MM.1S (cell line): ENCODE results near the gene KHDC1L.

Experiments
- DNase-seq: peaks from one replicate; pipeline ENCODE4 v3.0.0-alpha.2; 2015
- H2AFZ ChIP-seq: fragments of 300-600 bp; sonication (generic); 2 replicates; pipeline ENCODE4 v1.6.0; 2016; ENCODE audit warnings: antibody characterized with exemption, low read length
- H3F3A ChIP-seq: fragments of 300-600 bp; sonication (generic); 2 replicates; pipeline ENCODE4 v1.6.1; 2016; ENCODE audit warnings: mild to moderate bottlenecking, antibody characterized with exemption, low read length, moderate library complexity, mixed read lengths; ENCODE audit not compliant: insufficient read depth
- H3K27ac ChIP-seq: fragments of 300-600 bp; sonication (generic); 2 replicates; pipeline ENCODE4 v1.5.1; 2016; ENCODE audit warnings: mild to moderate bottlenecking, low read length
- H3K27me3 ChIP-seq: fragments of 300-600 bp; sonication (generic); replicated peaks from 2 replicates; pipeline ENCODE4 v1.6.0; 2016; ENCODE audit warnings: low read length; ENCODE audit not compliant: insufficient read depth
- H3K36me3 ChIP-seq: fragments of 300-600 bp; sonication (generic); replicated peaks from 2 replicates; pipeline ENCODE4 v1.6.1; 2016; ENCODE audit warnings: mild to moderate bottlenecking, low read length, mixed read lengths; ENCODE audit not compliant: insufficient read depth
- H3K4me1 ChIP-seq: fragments of 300-600 bp; sonication (generic); 2 replicates; pipeline ENCODE4 v1.6.1; 2016; ENCODE audit warnings: low read length, mixed read lengths
- H3K4me2 ChIP-seq: fragments of 300-600 bp; sonication (generic); 2 replicates; pipeline ENCODE4 v1.6.0; 2016; ENCODE audit warnings: low read depth, low read length
- H3K4me3 ChIP-seq: fragments of 300-600 bp; sonication (generic); 2 replicates; pipeline ENCODE4 v1.5.1; 2016; ENCODE audit warnings: low read length, mixed read lengths
- H3K79me2 ChIP-seq: fragments of 300-600 bp; sonication (generic); 2 replicates; pipeline ENCODE4 v1.6.1; 2016; ENCODE audit warnings: mixed run types, low read length, mixed read lengths
- H3K9ac ChIP-seq: fragments of 300-600 bp; sonication (generic); 2 replicates; pipeline ENCODE4 v1.6.1; 2016; ENCODE audit warnings: low read length, mixed read lengths
- H3K9me2 ChIP-seq: fragments of 300-600 bp; sonication (generic); replicated peaks from 2 replicates; pipeline ENCODE4 v1.6.1; 2016; ENCODE audit warnings: mild to moderate bottlenecking, low read length, mixed read lengths; ENCODE audit not compliant: insufficient read depth
- H3K9me3 ChIP-seq: fragments of 300-600 bp; sonication (generic); replicated peaks from 2 replicates; pipeline ENCODE4 v1.6.1; 2016; ENCODE audit warnings: mild to moderate bottlenecking, low read length, mixed read lengths; ENCODE audit not compliant: insufficient read depth
- H4K20me1 ChIP-seq: fragments of 300-600 bp; sonication (generic); 2 replicates; pipeline ENCODE4 v1.6.1; 2016; ENCODE audit warnings: mild to moderate bottlenecking, low read length, moderate library complexity, mixed read lengths; ENCODE audit not compliant: insufficient read depth
- CTCF ChIP-seq: fragments of 300-600 bp; sonication (generic); IDR thresholded peaks from 2 replicates; pipeline ENCODE4 v1.5.1; 2016; ENCODE audit warnings: antibody characterized with exemption, low read length, mixed read lengths
- EZH2 ChIP-seq: fragments of 300-600 bp; sonication (generic); optimal IDR thresholded peaks from 2 replicates; pipeline ENCODE3; 2017; ENCODE audit warnings: low read depth, mild to moderate bottlenecking, antibody characterized with exemption, low read length, mixed read lengths
- EZH2phosphoT487 ChIP-seq: fragments of 300-600 bp; sonication (generic); IDR thresholded peaks from 2 replicates; pipeline ENCODE4 v1.6.1; 2018; ENCODE audit warnings: antibody characterized with exemption, low read length

The KHDC1L gene

GRCh38 chr6:73250016-73250415, 24.7 kb upstream of the KHDC1L start:
- H3K4me1 ChIP-seq: no peaks in the 10 kb centered on the region
- H2AFZ ChIP-seq: no peak overlapping the region
- TF ChIP-seq CTCF: no peak
- TF ChIP-seq EZH2: no peak
- TF ChIP-seq EZH2phosphoT487: no peak
- H3K27me3 ChIP-seq: no peaks in the 10 kb centered on the region
- no peaks in the 10 kb centered on the region for H3K36me3 ChIP-seq
- H4K20me1 ChIP-seq: no peaks in the 10 kb centered on the region
- H3F3A ChIP-seq: no peaks in the 10 kb centered on the region
- H3K27ac ChIP-seq: no peak overlapping the region
- H3K4me3 ChIP-seq: no peak overlapping the region
- H3K9me3 ChIP-seq: no peaks in the 10 kb centered on the region
- no peaks in the 10 kb centered on the region for H3K9me2 ChIP-seq
- no peaks in the 10 kb centered on the region for H3K79me2 ChIP-seq
- no peak overlapping the region for H3K9ac ChIP-seq
- H3K4me2 ChIP-seq: no peak overlapping the region
- no peak for DNase-seq

GRCh38 chr6:73248192-73248903, 23.1 kb upstream of the KHDC1L start:
- Histone ChIP-seq H3K4me2 (no peak overlapping the region), H2AFZ (no peak overlapping the region), H3K4me3 (no peak overlapping the region), H3K79me2 (no peaks in the 10 kb centered on the region), H3K27me3 (no peaks in the 10 kb centered on the region), H3K36me3 (no peaks in the 10 kb centered on the region), H3F3A (no peaks in the 10 kb centered on the region), H3K9me3 (no peaks in the 10 kb centered on the region), H3K9me2 (no peaks in the 10 kb centered on the region), H3K27ac (no peak overlapping the region), H3K4me1 (no peaks in the 10 kb centered on the region), H4K20me1 (no peaks in the 10 kb centered on the region), H3K9ac (no peak overlapping the region)
- DNase-seq: no peak
- TF ChIP-seq CTCF (no peak), EZH2phosphoT487 (no peak), EZH2 (no peak)

GRCh38 chr6:73242001-73242400, 16.7 kb upstream of the KHDC1L start:
- no peaks in the 10 kb centered on the region for H3K36me3 ChIP-seq
- H3K9me3 ChIP-seq: no peaks in the 10 kb centered on the region

More at GRCh38 chr6:73242001-73242400, 16.7 kb upstream of the KHDC1L start:
- no peak for DNase-seq
- H3K4me1 ChIP-seq: no peaks in the 10 kb centered on the region
- H4K20me1 ChIP-seq: no peaks in the 10 kb centered on the region
- H3K9me2 ChIP-seq: no peaks in the 10 kb centered on the region
- H3K27ac ChIP-seq: no peak overlapping the region
- no peak overlapping the region for H3K4me3 ChIP-seq
- no peaks in the 10 kb centered on the region for H3K27me3 ChIP-seq
- H3K79me2 ChIP-seq: no peaks in the 10 kb centered on the region
- no peak overlapping the region for H3K9ac ChIP-seq
- no peak overlapping the region for H2AFZ ChIP-seq
- TF ChIP-seq EZH2phosphoT487 (no peak), EZH2 (no peak), CTCF (no peak)
- no peaks in the 10 kb centered on the region for H3F3A ChIP-seq
- H3K4me2 ChIP-seq: no peak overlapping the region
